Measurements from ENCODE around the gene OR2V2. TPM values are rescaled to one million over a fixed set of nuclear protein-coding genes. Genes with fewer than 3 reads are reported as not detected.

The OR2V2 gene
- total RNA-seq, 1 donor from 2014 or later, result not detected

GRCh38 chr5:181207214-181207959 lies 60.0 kb downstream of the OR2V2 start:
- Histone ChIP-seq H3K36me3 (ENCODE audit: insufficient read depth, low read length) (no peaks in the 10 kb centered on the region), H3K4me3 (ENCODE audit: insufficient read depth, low read depth, low read length) (peak overlapping the region; percentile 66), H2AFZ (ENCODE audit: low read depth, low read length) (peak overlapping the region; percentile 76), H3K27me3 (ENCODE audit: insufficient read depth, low read length) (peaks cover 13% of the 10 kb centered on the region), H3K9ac (ENCODE audit: low read length) (peak overlapping the region; percentile 69), H3K4me2 (ENCODE audit: low read length) (peak overlapping the region; percentile 87), H3K4me1 (ENCODE audit: insufficient read depth, low read length) (peaks cover 12% of the 10 kb centered on the region), H3K79me2 (ENCODE audit: insufficient read depth, low read length) (no peaks in the 10 kb centered on the region), H3K9me3 (ENCODE audit: insufficient read depth, low read depth, low read length) (no peaks in the 10 kb centered on the region), H4K20me1 (ENCODE audit: insufficient read depth, low read length) (peaks cover 5% of the 10 kb centered on the region), H3K27ac (ENCODE audit: low read depth, low read length) (peak overlapping the region; percentile 54)
- TF ChIP-seq EZH2 (IDR thresholded peaks at IDR 0.05; ENCODE audit: insufficient read depth, low read length), result no peak
- TF ChIP-seq CTCF (IDR thresholded peaks at IDR 0.05; ENCODE audit: insufficient read depth, low read depth, low read length), result no peak
- Mint-ChIP-seq H3K4me3 (ENCODE audit: unreplicated experiment) (peak overlapping the region; percentile 94), H3K36me3 (ENCODE audit: low read depth, unreplicated experiment) (no peaks in the 10 kb centered on the region), H3K27ac (ENCODE audit: unreplicated experiment) (peak overlapping the region; percentile 93), H3K27me3 (ENCODE audit: low read depth, unreplicated experiment) (peaks cover 19% of the 10 kb centered on the region), H3K4me1 (ENCODE audit: low read depth, unreplicated experiment) (peaks cover 13% of the 10 kb centered on the region), H3K9me3 (ENCODE audit: unreplicated experiment) (peaks cover 4% of the 10 kb centered on the region)
- FAIRE-seq (peak; percentile 32), DNase-seq (ENCODE audit: low read depth) (peak; percentile 89)

- H3K27ac ChIP-seq (ENCODE audit: low read depth, low read length), result no peak overlapping the region
- Mint-ChIP-seq H3K36me3 (ENCODE audit: low read depth, unreplicated experiment) (no peaks in the 10 kb centered on the region), H3K9me3 (ENCODE audit: unreplicated experiment) (peaks cover 4% of the 10 kb centered on the region), H3K4me1 (ENCODE audit: low read depth, unreplicated experiment) (peaks cover 13% of the 10 kb centered on the region), H3K4me3 (ENCODE audit: unreplicated experiment) (peak overlapping the region; percentile 94), H3K27me3 (ENCODE audit: low read depth, unreplicated experiment) (peaks cover 22% of the 10 kb centered on the region), H3K27ac (ENCODE audit: unreplicated experiment) (no peak overlapping the region)
- no peaks in the 10 kb centered on the region for H3K79me2 ChIP-seq (ENCODE audit: insufficient read depth, low read length)
- no peak overlapping the region for H2AFZ ChIP-seq (ENCODE audit: low read depth, low read length)
- no peaks in the 10 kb centered on the region for H3K36me3 ChIP-seq (ENCODE audit: insufficient read depth, low read length)
- peaks cover 5% of the 10 kb centered on the region for H4K20me1 ChIP-seq (ENCODE audit: insufficient read depth, low read length)
- H3K4me3 ChIP-seq (ENCODE audit: insufficient read depth, low read depth, low read length), result no peak overlapping the region
- H3K4me1 ChIP-seq (ENCODE audit: insufficient read depth, low read length), result peaks cover 12% of the 10 kb centered on the region
- no peak overlapping the region for H3K9ac ChIP-seq (ENCODE audit: low read length)
- TF ChIP-seq EZH2 (IDR thresholded peaks at IDR 0.05; ENCODE audit: insufficient read depth, low read length) (no peak), CTCF (IDR thresholded peaks at IDR 0.05; ENCODE audit: insufficient read depth, low read depth, low read length) (no peak)
- H3K27me3 ChIP-seq (ENCODE audit: insufficient read depth, low read length), result peaks cover 16% of the 10 kb centered on the region
- no peak overlapping the region for H3K4me2 ChIP-seq (ENCODE audit: low read length)
- no peaks in the 10 kb centered on the region for H3K9me3 ChIP-seq (ENCODE audit: insufficient read depth, low read depth, low read length)
- DNase-seq (ENCODE audit: low read depth), result no peak
- no peak for FAIRE-seq
These were observed 60.5 kb downstream of the OR2V2 start for GRCh38 chr5:181207960-181208253.

Other genes with a start within 250 kb of the OR2V2 start
- gene BTNL8, start 248.4 kb upstream of the OR2V2 start, total RNA-seq, result not detected in 2 replicates
- gene BTNL3, start 158.7 kb upstream of the OR2V2 start, total RNA-seq, result not detected in 2 replicates
- gene BTNL9, start 107.3 kb upstream of the OR2V2 start, total RNA-seq, result not detected in 2 replicates
- gene OR2V1, start 16.4 kb upstream of the OR2V2 start, total RNA-seq, result not detected in 2 replicates
- 0.22 and 0.27 TPM in 2 replicates for gene TRIM7, start 57.6 kb downstream of the OR2V2 start, total RNA-seq
- 20.9 and 21.8 TPM in 2 replicates for gene TRIM41, start 75.7 kb downstream of the OR2V2 start, total RNA-seq
- 1,553 and 1,656 TPM in 2 replicates for gene RACK1, start 96.3 kb downstream of the OR2V2 start, total RNA-seq
- 6.5 and 7.3 TPM in 2 replicates for gene TRIM52, start 113.6 kb downstream of the OR2V2 start, total RNA-seq
- not detected in 2 replicates for gene OR4F3, start 219.7 kb downstream of the OR2V2 start, total RNA-seq